ENCODE results near the gene CYP4Z1.
"Not testable (repeated sequence)": the region's sequence is repeated elsewhere in the genome, so short reads cannot be mapped to it uniquely, and the experiment has no call there.

Gene CYP4Z1

DNA sequence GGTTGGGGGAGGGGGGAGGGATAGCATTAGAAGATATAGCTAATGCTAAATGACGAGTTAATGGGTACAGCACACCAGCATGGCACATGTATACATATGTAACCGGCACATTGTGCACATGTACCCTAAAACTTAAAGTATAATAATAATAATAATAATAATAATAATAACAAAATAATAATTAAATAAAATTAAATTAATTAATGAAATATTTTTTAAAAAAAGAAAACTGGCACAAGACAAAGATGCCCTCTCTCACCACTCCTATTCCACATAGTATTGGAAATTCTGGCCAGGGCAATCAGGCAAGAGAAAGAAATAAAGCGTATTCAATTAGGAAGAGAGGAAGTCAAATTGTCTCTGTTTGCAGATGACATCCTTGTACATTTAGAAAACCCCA, 90.9 kb downstream of the CYP4Z1 start:
- not testable (repeated sequence) for H3K9me3 ChIP-seq (ENCODE audit: insufficient read depth, low read depth, low read length)

DNA sequence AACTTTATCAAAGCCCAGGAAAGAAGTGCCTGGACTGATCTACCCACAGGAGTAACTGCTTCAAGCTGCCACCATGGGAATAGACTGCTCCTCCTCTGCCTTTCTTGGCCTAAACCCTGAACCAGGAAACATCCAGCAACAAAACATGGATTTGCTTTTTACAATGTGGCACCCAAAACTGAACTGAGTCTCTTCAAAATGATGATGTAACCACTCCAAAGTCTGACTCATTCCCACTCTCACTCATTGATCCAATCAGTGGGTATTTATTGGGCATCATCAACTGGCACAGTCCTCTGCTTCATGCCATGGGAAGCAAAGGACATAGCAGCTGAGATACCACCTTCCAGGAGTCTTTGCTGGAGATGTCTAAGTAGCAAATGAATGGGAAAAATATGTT, 93.7 kb downstream of the CYP4Z1 start:
- H3K9me3 ChIP-seq (ENCODE audit: insufficient read depth, low read depth, low read length), result peaks cover 9% of the 10 kb centered on the region
- H3K36me3 ChIP-seq (ENCODE audit: insufficient read depth, low read length), result no peaks in the 10 kb centered on the region
- H3K27me3 ChIP-seq (ENCODE audit: insufficient read depth, low read length), result no peaks in the 10 kb centered on the region
- H3K9ac ChIP-seq (ENCODE audit: low read depth, low read length), result no peak overlapping the region
- no peaks in the 10 kb centered on the region for H3K4me1 ChIP-seq (ENCODE audit: insufficient read depth, low read length)
- H3K27ac ChIP-seq (ENCODE audit: low read depth, low read length), result no peak overlapping the region
- no peak overlapping the region for H3K4me3 ChIP-seq (ENCODE audit: low read length)

More for the DNA sequence above, 90.9 kb downstream of the CYP4Z1 start:
- H3K27me3 ChIP-seq (ENCODE audit: insufficient read depth, low read length); H3K36me3 ChIP-seq (ENCODE audit: insufficient read depth, low read length); H3K4me1 ChIP-seq (ENCODE audit: insufficient read depth, low read length); H3K27ac ChIP-seq (ENCODE audit: low read depth, low read length); H3K9ac ChIP-seq (ENCODE audit: low read depth, low read length); H3K4me3 ChIP-seq (ENCODE audit: low read length): not testable (repeated sequence)
- 93% methylated on average over 2 of the region's 3 CpGs for WGBS

DNA sequence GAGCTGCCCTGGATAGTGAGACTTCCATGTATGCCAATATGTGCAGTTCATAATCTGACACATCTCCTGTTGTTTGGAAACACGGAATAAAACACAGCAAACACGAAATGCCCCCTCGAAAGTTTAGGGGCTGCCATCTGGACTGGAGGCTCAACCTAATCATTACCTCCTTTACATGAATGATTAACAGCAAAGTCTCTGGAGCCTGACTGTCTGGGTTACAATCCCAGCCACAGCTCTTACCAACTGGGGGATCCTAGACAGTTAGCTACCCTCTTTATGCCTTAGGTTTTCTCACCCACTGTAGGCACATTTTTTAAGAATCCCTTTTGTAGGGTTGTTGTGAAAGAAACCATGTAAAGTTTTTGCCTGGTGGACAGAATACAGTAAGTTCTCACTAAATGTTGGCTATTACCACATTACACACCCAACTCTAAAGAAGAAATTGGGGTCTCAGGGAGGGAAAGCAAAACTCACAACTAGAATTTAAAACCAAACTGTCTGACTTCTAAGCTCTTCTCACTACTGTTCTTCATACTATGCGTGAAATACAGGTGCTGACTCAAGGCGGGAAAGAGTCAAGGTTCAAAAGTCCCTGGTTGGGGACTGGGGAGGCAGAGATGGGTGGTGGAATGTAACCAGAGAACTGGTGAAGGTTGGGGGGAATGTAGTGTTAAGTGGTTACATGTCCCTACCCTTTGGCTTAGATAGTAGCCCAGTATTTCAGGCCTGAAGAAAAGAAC, 94.4 kb downstream of the CYP4Z1 start:
- Histone ChIP-seq H3K4me3 (ENCODE audit: low read length) (no peak overlapping the region), H3K36me3 (ENCODE audit: insufficient read depth, low read length) (no peaks in the 10 kb centered on the region), H3K4me1 (ENCODE audit: insufficient read depth, low read length) (no peaks in the 10 kb centered on the region), H3K9ac (ENCODE audit: low read depth, low read length) (no peak overlapping the region), H3K27ac (ENCODE audit: low read depth, low read length) (no peak overlapping the region), H3K27me3 (ENCODE audit: insufficient read depth, low read length) (no peaks in the 10 kb centered on the region), H3K9me3 (ENCODE audit: insufficient read depth, low read depth, low read length) (peaks cover 11% of the 10 kb centered on the region)
- WGBS, result 92% methylated on average over 5 of the region's 5 CpGs

- H3K27me3 ChIP-seq (ENCODE audit: insufficient read depth, low read length), result no peaks in the 10 kb centered on the region
- H3K9ac ChIP-seq (ENCODE audit: low read depth, low read length), result no peak overlapping the region
- H3K4me3 ChIP-seq (ENCODE audit: low read length), result no peak overlapping the region
- H3K27ac ChIP-seq (ENCODE audit: low read depth, low read length), result no peak overlapping the region
- H3K36me3 ChIP-seq (ENCODE audit: insufficient read depth, low read length), result no peaks in the 10 kb centered on the region
- H3K9me3 ChIP-seq (ENCODE audit: insufficient read depth, low read depth, low read length), result peaks cover 13% of the 10 kb centered on the region
- H3K4me1 ChIP-seq (ENCODE audit: insufficient read depth, low read length), result no peaks in the 10 kb centered on the region
Measured at GRCh38 chr1:47164552-47164951, 97.5 kb downstream of the CYP4Z1 start.
